GM19025 (cell line): ENCODE data around the gene FANCC.

Source experiments
- ATAC-seq: cut with Tn5 transposase; IDR thresholded peaks from one replicate; pipeline ENCODE4 v1.9.1; 2021; ENCODE audit warnings: mild to moderate bottlenecking, low read depth, moderate library complexity; ENCODE audit not compliant: unreplicated experiment

Gene FANCC

GRCh38 chr9:95202076-95202681 lies 115.3 kb downstream of the FANCC start:
- no peak for ATAC-seq

GRCh38 chr9:95201206-95201605 lies 116.3 kb downstream of the FANCC start:
- ATAC-seq, result no peak

GRCh38 chr9:95197692-95198271 lies 119.7 kb downstream of the FANCC start:
- ATAC-seq, result no peak

GRCh38 chr9:95193480-95193879 lies 124.0 kb downstream of the FANCC start:
- ATAC-seq, result no peak

- ATAC-seq, result no peak
Observed at GRCh38 chr9:95193067-95193466, 124.4 kb downstream of the FANCC start.

- ATAC-seq, result no peak
Observed at GRCh38 chr9:95192631-95193030, 124.9 kb downstream of the FANCC start.

GRCh38 chr9:95190413-95190812 lies 127.1 kb downstream of the FANCC start:
- no peak for ATAC-seq

GRCh38 chr9:95189251-95190098 lies 128.0 kb downstream of the FANCC start:
- ATAC-seq, result no peak

GRCh38 chr9:95188459-95188858 lies 129.1 kb downstream of the FANCC start:
- ATAC-seq, result no peak

- no peak for ATAC-seq
Observed at GRCh38 chr9:95185956-95186355, 131.6 kb downstream of the FANCC start.

GRCh38 chr9:95182854-95183563 lies 134.5 kb downstream of the FANCC start:
- no peak for ATAC-seq

- ATAC-seq, result no peak
Observed at GRCh38 chr9:95181835-95182234, 135.7 kb downstream of the FANCC start.

- ATAC-seq, result no peak
Observed at GRCh38 chr9:95181226-95181818, 136.2 kb downstream of the FANCC start.

- no peak for ATAC-seq
Observed at GRCh38 chr9:95177617-95178016, 139.9 kb downstream of the FANCC start.

GRCh38 chr9:95176755-95177319 lies 140.7 kb downstream of the FANCC start:
- ATAC-seq, result no peak

GRCh38 chr9:95175523-95175922 lies 142.0 kb downstream of the FANCC start:
- no peak for ATAC-seq

GRCh38 chr9:95174038-95174437 lies 143.5 kb downstream of the FANCC start:
- no peak for ATAC-seq

- no peak for ATAC-seq
Observed at GRCh38 chr9:95171596-95171995, 145.9 kb downstream of the FANCC start.

GRCh38 chr9:95171001-95171400 lies 146.5 kb downstream of the FANCC start:
- no peak for ATAC-seq

GRCh38 chr9:95167998-95168397 lies 149.5 kb downstream of the FANCC start:
- no peak for ATAC-seq
